Suprapubic skin (tissue), 4 donors: Measurements from ENCODE around the gene RAB3IP. TPM values are rescaled to one million over a fixed set of nuclear protein-coding genes. Genes with fewer than 3 reads are reported as not detected.

ENCODE experiments used
- DNase-seq, 2 donors: peaks; one replicate each; pipeline ENCODE4 v3.0.0-alpha.2; 2019; ENCODE audit warnings: low spot score in 2 of 2
- H3K27ac ChIP-seq: fragments of 200-600 bp; sonication (generic); one replicate; pipeline ENCODE4 v1.5.1; 2019
- H3K27me3 ChIP-seq: fragments of 200-600 bp; sonication (generic); one replicate; pipeline ENCODE4 v1.5.1; 2019
- H3K36me3 ChIP-seq: fragments of 200-600 bp; sonication (generic); one replicate; pipeline ENCODE4 v1.5.1; 2019
- H3K4me1 ChIP-seq: fragments of 200-600 bp; sonication (generic); one replicate; pipeline ENCODE4 v1.5.1; 2019
- H3K4me3 ChIP-seq: fragments of 200-600 bp; sonication (generic); one replicate; pipeline ENCODE4 v1.5.1; 2019; ENCODE audit warnings: mild to moderate bottlenecking
- H3K9me3 ChIP-seq: fragments of 200-600 bp; sonication (generic); one replicate; pipeline ENCODE4 v1.5.1; 2019
- EP300 ChIP-seq: sonication (generic); formaldehyde crosslinking; IDR thresholded peaks from one replicate; pipeline ENCODE4 v1.6.1; 2017; ENCODE audit warnings: antibody characterized with exemption
- POLR2A ChIP-seq, 2 donors: fragments of 450-650 bp; IDR thresholded peaks; one replicate each; pipeline ENCODE4 v1.6.1; 2017; ENCODE audit warnings: antibody characterized with exemption in 2 of 2, mild to moderate bottlenecking in 2 of 2, moderate library complexity in 2 of 2
- POLR2AphosphoS5 ChIP-seq, 3 donors: sonication (generic); formaldehyde crosslinking; IDR thresholded peaks; one replicate each; pipeline ENCODE4 v1.6.1; 2017; ENCODE audit warnings: antibody characterized with exemption in 3 of 3
- WGBS: methylation state at CpG from one replicate; pipeline ENCODE4 v1.1.5; 2018; 5-methylcytosine and 5-hydroxymethylcytosine counted together
- total RNA-seq, 4 donors: library from RNA; depleted of rRNA; stranded (reverse); fragments of >200 nt; gene quantifications; one replicate each; pipeline ENCODE4 v1.1.0, GENCODE V29; 2016
- TF ChIP-seq, protein P1 (sequence below), 2 donors: fragments of 200-600 bp in 1 of 2; fragments of 450-650 bp in 1 of 2; sonication (generic) in 1 of 2; IDR thresholded peaks; one replicate each; pipeline ENCODE4 v1.5.1; 2016 to 2019; ENCODE audit warnings: antibody characterized with exemption in 2 of 2, mild to moderate bottlenecking in 1 of 2, moderate library complexity in 1 of 2

RAB3IP gene
- total RNA-seq, 4 donors from 2014 or later: 15.0 to 27.8 (median 21.9) TPM

DNA sequence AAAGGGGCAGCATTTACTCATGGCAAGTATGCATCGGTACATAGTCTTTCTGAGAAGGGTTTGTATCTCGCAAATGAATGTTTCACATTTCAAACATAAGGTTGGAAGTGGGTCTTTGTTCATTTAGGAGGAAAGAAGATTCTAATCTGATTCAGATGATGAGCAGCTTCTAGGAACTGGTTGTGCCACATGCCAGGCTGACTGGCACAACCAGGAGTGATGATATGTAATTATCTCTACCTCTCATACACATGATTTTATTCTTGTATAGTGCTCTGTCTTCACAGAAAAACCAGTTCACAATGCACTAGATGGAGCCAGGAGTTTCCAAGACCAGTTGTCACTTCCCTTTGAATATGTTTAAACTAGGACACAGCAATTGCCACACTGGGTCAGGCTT lies 25.8 kb upstream of the RAB3IP start:
- Histone ChIP-seq H3K27ac (no peak overlapping the region), H3K9me3 (no peaks in the 10 kb centered on the region), H3K27me3 (no peaks in the 10 kb centered on the region), H3K36me3 (no peaks in the 10 kb centered on the region), H3K4me1 (no peaks in the 10 kb centered on the region), H3K4me3 (no peak overlapping the region)
- WGBS: 55% methylated on average over 2 of the region's 2 CpGs
- DNase-seq: no peak
- TF ChIP-seq POLR2A (IDR thresholded peaks at IDR 0.05) (no peak), POLR2AphosphoS5 (IDR thresholded peaks at IDR 0.05) (no peak), EP300 (no peak)
- TF ChIP-seq, protein P1, sequence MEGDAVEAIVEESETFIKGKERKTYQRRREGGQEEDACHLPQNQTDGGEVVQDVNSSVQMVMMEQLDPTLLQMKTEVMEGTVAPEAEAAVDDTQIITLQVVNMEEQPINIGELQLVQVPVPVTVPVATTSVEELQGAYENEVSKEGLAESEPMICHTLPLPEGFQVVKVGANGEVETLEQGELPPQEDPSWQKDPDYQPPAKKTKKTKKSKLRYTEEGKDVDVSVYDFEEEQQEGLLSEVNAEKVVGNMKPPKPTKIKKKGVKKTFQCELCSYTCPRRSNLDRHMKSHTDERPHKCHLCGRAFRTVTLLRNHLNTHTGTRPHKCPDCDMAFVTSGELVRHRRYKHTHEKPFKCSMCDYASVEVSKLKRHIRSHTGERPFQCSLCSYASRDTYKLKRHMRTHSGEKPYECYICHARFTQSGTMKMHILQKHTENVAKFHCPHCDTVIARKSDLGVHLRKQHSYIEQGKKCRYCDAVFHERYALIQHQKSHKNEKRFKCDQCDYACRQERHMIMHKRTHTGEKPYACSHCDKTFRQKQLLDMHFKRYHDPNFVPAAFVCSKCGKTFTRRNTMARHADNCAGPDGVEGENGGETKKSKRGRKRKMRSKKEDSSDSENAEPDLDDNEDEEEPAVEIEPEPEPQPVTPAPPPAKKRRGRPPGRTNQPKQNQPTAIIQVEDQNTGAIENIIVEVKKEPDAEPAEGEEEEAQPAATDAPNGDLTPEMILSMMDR (IDR thresholded peaks at IDR 0.05): no peak

DNA sequence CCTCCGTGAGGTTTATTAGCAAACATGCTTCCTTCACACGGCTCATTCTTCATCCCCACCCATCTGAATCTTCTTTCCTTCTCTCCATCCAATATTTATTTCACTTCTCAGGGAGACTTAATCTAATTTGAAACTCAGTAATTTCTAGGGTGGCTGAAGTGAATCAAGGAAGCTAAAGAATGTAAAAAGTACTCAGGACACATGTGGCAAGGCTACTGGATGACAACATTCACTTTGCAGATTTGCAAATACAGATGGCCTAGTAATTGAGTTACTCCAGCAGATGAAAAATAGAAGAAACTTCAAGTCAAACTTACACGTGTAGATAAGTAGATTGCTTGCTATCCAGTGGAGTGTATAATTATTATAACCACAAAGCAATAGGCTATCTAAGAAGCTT lies 24.1 kb upstream of the RAB3IP start:
- no peak for DNase-seq
- TF ChIP-seq POLR2A (IDR thresholded peaks at IDR 0.05) (no peak), EP300 (no peak), POLR2AphosphoS5 (IDR thresholded peaks at IDR 0.05) (no peak)
- TF ChIP-seq, protein P1 (IDR thresholded peaks at IDR 0.05): no peak
- H3K27me3 ChIP-seq: no peaks in the 10 kb centered on the region
- H3K36me3 ChIP-seq: no peaks in the 10 kb centered on the region
- H3K4me1 ChIP-seq: no peaks in the 10 kb centered on the region
- no peaks in the 10 kb centered on the region for H3K9me3 ChIP-seq
- no peak overlapping the region for H3K27ac ChIP-seq
- 72% methylated on average over 3 of the region's 3 CpGs for WGBS
- H3K4me3 ChIP-seq: no peak overlapping the region

DNA sequence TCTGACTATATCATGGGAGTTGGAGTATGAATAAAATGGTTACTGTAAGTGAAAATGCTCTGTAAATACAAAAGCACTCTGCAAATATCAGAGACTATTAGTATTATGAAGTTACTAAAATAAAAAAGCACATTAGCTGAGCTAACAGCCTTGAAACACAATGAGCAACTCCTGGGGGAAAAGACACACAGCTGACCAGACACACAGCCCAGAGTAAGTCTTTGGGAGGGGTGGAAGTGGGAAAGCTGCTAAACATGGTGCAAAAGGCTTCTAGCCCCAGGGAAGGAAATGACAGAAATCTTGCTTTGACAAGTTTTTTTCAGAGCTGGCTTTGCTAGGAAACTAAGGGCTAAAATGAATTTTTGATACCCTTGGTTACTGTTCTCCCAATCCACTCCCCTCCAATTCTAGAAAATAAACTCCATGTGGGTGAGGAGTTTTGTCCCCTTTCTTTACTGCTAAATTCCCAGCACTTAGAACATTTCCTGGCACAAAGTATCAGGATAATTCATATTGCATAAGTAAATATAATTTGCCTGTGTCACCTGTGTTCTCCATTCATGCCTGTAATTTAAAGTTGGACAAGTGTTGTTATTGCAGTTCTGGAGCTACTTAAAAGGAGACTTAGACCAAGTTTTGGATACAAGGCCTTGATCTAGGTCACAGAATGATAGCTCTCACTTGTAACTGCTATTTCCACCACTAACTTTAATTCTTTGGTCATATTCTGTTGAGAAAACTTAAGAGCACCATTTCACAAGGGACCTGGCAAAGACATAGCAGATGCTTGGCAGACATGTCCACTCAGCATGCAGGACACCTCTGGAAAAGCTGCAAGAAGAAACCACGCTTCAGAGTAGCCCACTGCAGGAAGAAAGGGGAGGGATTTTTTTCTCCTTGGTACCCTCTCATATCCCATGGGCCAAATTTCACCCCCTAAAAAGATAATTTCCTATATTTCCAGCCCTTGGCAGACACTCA lies 19.0 kb upstream of the RAB3IP start:
- Histone ChIP-seq H3K27me3 (no peaks in the 10 kb centered on the region), H3K27ac (no peak overlapping the region), H3K4me3 (no peak overlapping the region), H3K36me3 (no peaks in the 10 kb centered on the region), H3K4me1 (no peaks in the 10 kb centered on the region), H3K9me3 (no peaks in the 10 kb centered on the region)
- WGBS: 60% methylated on average over 1 of the region's 1 CpG
- TF ChIP-seq EP300: no peak
- TF ChIP-seq POLR2A (IDR thresholded peaks at IDR 0.05): no peak
- TF ChIP-seq, protein P1 (IDR thresholded peaks at IDR 0.05): no peak
- no peak for TF ChIP-seq POLR2AphosphoS5 (IDR thresholded peaks at IDR 0.05)
- DNase-seq: no peak

DNA sequence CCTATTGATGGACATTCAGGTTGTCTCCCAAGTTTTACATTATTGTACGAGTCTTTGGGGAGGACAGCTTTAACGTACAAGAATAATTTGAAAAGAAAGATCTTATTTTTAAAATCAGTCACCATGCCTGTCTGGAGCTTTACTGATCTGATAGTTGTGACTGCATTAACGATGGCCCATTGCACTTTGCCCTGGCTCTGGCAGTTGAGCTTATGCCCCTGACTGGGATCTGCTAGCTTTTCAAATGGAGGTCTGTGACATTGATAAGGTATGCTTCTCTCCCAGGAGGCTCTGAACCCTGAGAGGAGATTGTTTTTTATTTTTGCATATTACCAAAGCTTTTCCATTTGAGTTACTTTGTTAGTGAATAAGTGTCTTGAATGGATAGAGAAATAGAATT lies 17.9 kb upstream of the RAB3IP start:
- Histone ChIP-seq H3K27ac (no peak overlapping the region), H3K4me1 (no peaks in the 10 kb centered on the region), H3K4me3 (no peak overlapping the region), H3K9me3 (no peaks in the 10 kb centered on the region), H3K27me3 (no peaks in the 10 kb centered on the region), H3K36me3 (no peaks in the 10 kb centered on the region)
- TF ChIP-seq, protein P1 (IDR thresholded peaks at IDR 0.05): no peak
- no peak for TF ChIP-seq POLR2A (IDR thresholded peaks at IDR 0.05)
- TF ChIP-seq EP300: no peak
- TF ChIP-seq POLR2AphosphoS5 (IDR thresholded peaks at IDR 0.05): no peak
- 82% methylated on average over 3 of the region's 3 CpGs for WGBS
- DNase-seq: no peak

DNA sequence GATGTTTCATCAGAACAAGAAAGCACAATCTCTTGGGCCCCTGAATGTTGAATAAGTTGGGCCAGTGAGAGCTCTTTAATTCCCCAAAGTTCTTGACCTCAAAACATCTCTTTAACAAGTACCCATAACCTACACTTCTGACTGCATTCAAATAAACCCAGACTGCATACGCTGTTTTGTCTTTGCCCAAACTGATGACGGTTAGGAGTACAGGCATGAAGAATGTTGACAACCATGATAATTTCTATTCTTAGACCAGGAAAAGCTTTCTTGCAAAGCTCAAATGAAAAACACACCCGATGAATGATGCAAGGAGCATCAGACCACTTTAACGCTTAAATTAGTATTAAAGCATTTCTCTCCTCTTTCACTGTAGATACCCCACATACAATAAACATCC lies 11.7 kb upstream of the RAB3IP start:
- no peaks in the 10 kb centered on the region for H3K27me3 ChIP-seq
- no peaks in the 10 kb centered on the region for H3K4me1 ChIP-seq
- no peak overlapping the region for H3K4me3 ChIP-seq
- no peak overlapping the region for H3K27ac ChIP-seq
- H3K36me3 ChIP-seq: no peaks in the 10 kb centered on the region
- WGBS: 72% methylated on average over 4 of the region's 4 CpGs
- H3K9me3 ChIP-seq: no peaks in the 10 kb centered on the region
- TF ChIP-seq POLR2A (IDR thresholded peaks at IDR 0.05): no peak
- no peak for TF ChIP-seq EP300
- no peak for TF ChIP-seq POLR2AphosphoS5 (IDR thresholded peaks at IDR 0.05)
- TF ChIP-seq, protein P1 (IDR thresholded peaks at IDR 0.05): no peak
- DNase-seq: no peak
